Camera-type eye (tissue), 1 donor: ENCODE measurements around the gene SPAG6. TPM values are rescaled to one million over a fixed set of nuclear protein-coding genes. Genes with fewer than 3 reads are reported as not detected.

Experiments
- total RNA-seq: library from RNA; depleted of rRNA; stranded (reverse); fragments of >200 nt; gene quantifications from one replicate; pipeline ENCODE4 v1.2.3, GENCODE V29; 2014

SPAG6 gene
- total RNA-seq, result 0.77 TPM

GRCh38 chr10:22345301-22346095 lies at the start of gene SPAG6:
Gene SPAG6, plus strand, starts transcription at chr10:22345496. Its CDS starts 116 bp downstream, at chr10:22345612.

GRCh38 chr10:22316286-22317075 lies 28.8 kb upstream of the SPAG6 start, which contains the start of gene COMMD3:
Gene COMMD3, plus strand, starts transcription at chr10:22316388. Its CDS starts 30 bp downstream, at chr10:22316418.

DNA sequence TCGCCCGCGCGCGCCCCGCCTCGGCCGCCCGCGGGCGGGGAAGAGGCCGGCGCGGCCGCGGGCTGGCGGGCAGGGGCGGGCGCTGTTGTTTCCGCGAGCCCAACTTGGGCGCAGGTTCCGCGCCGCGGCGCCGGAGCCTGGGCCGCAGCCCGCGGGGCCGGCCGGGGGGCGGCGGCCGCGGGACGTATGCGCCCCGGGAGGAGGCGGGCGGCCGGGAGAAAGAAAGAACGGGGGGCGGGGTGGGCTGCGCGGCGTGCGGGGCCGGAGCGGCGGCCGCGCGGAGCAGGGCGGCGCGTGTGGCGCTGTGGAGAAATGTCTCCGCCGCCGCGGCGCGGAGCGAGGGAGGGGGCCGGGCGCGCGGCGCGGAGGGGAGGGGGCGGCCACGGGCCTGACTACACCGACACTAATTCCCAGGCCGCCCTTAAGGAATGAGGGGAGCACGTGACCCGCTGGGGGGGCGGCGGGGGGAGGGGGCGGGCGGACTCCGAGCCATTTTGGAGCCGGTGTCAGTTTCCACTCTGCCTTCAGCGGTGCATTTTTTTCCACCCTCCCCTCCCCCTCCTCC lies 24.6 kb upstream of the SPAG6 start, which contains the start of gene BMI1:
BMI1 (plus strand) TSS at position 509 of the 565 bp plus-strand sequence. CDS start 5,351 bp downstream, outside the sequence.

Other genes starting within 250 kb of the SPAG6 start
- gene EBLN1, start 127.5 kb upstream of the SPAG6 start, total RNA-seq, result not detected
- gene COMMD3, start 29.1 kb upstream of the SPAG6 start, total RNA-seq, result 62.7 TPM
- 114 TPM for gene BMI1, start 24.4 kb upstream of the SPAG6 start, total RNA-seq